GM20431 (cell line): Measurements from ENCODE around the gene OR2T5.
"Not testable (repeated sequence)": the region's sequence is repeated elsewhere in the genome, so short reads cannot be mapped to it uniquely, and the experiment has no call there.

Experiments
- in situ Hi-C: fragments of 300-500 bp; cut with MseI, MboI; formaldehyde crosslinking; loops from one replicate; pipeline ENCODE4 v1.15.0; 2020; ENCODE audit warnings: low sequenced_read_pairs; ENCODE audit not compliant: unreplicated experiment

The OR2T5 gene

DNA sequence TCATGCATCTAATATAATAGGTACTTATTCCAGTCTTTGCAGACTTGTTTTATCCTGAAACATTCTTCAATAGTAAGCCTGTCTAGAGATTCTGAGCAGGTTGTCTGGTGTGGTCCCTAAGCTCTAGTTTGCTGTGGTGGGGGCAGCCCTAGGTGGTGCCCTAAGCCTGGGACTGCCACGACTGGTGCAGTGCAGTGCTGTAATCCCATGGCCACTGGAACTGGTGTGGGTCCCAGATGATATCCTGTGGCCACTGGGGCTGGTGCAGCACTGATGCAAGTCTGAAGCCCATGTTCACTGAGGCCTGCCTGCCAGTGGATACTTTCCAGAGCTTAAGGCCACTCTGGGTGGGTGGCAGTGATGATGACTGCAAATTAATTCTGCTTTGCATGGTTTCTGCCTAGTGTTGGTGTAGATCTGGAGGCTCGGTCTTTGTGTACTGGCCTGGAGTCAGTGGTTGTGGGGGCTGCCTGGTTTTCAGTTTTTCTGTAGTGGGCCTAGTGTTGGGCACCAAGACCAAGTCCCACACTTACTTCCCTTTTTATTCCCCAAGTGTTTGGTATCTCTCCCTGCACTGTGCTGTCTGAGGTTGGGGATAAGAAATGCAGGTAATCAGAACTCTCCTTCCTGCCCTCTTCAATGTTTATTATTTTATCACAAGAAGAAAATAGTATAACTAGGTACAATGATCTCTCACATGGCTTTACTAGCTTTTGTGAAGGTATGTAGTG, 12.1 kb downstream of the OR2T5 start:
- in situ Hi-C loops: not testable (repeated sequence)

DNA sequence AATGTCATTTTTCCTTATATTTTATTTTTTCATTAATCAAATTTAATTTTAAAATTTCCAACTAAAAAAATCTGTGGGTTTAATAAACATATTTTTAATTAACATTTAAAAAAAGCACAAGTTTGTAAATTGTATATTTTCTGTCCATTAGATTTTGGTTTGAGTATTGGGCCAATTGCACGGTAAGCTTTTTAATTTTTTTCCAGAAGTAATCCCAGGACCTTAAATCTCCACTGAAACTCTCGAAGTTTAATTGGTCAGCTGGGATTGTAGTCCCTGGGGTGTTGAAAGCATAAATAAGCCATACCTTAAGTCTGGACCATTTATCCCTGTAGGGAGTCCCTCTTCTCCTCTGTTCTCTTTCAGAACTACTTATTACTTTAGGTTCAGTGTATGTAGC, 19.4 kb downstream of the OR2T5 start, which contains the start of gene OR2G6:
TSS of gene OR2G6 (plus strand) at position 301 of the 400 bp plus-strand sequence. CDS start 13,574 bp downstream, outside the sequence.
- in situ Hi-C loops: not testable (repeated sequence)

GRCh38 chr1:248510217-248510616, 21.8 kb downstream of the OR2T5 start:
- in situ Hi-C loops: not testable (repeated sequence)

DNA sequence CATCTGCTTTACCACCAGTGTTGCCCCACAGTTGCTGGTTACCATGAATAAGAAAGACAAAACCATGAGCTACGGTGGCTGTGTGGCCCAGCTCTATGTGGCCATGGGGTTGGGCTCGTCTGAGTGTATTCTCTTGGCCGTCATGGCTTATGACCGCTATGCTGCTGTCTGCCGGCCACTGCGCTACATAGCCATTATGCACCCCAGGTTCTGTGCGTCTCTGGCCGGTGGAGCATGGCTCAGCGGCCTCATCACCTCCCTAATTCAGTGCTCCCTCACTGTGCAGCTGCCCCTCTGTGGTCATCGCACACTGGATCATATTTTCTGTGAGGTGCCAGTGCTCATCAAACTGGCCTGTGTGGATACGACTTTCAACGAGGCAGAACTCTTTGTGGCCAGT, 33.5 kb downstream of the OR2T5 start:
- in situ Hi-C loops: no loop called here

- in situ Hi-C loops: not testable (repeated sequence)
Measured at GRCh38 chr1:248537449-248537848, 49.1 kb downstream of the OR2T5 start.
